B cell (primary cell): ENCODE results near the gene HNF1B.

Experiments used
- EZH2 ChIP-seq: IDR thresholded peaks from 2 replicates; pipeline ENCODE4 v1.6.1; 2012; ENCODE audit warnings: borderline replicate concordance, low read depth, mild to moderate bottlenecking, moderate library complexity, low read length; ENCODE audit not compliant: insufficient read depth, poor library complexity, severe bottlenecking
- TF ChIP-seq, protein P1 (sequence below): fragments of 200-600 bp; IDR thresholded peaks from one replicate; pipeline ENCODE4 v1.8.0; 2022; ENCODE audit warnings: antibody characterized with exemption, mild to moderate bottlenecking

DNA sequence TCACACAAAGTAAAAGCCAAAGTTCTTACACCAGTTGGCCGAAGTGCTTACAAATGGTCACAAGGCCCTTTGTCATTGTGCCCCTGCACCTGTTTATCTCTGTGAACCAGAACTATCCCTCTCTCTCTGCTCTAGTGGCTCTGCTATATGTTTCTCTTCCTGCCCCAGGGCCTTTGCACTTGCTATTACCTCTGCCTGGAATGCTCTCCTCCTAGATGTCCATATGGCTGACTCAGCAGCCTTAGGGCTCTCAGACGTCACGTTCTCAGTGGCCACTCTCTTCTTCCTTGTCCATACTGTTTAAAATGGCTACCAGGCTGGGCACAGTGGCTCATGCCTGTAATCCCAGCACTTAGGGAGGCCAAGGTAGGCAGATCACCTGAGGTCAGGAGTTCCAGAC is 62.9 kb downstream of the HNF1B start:
- TF ChIP-seq, protein P1, sequence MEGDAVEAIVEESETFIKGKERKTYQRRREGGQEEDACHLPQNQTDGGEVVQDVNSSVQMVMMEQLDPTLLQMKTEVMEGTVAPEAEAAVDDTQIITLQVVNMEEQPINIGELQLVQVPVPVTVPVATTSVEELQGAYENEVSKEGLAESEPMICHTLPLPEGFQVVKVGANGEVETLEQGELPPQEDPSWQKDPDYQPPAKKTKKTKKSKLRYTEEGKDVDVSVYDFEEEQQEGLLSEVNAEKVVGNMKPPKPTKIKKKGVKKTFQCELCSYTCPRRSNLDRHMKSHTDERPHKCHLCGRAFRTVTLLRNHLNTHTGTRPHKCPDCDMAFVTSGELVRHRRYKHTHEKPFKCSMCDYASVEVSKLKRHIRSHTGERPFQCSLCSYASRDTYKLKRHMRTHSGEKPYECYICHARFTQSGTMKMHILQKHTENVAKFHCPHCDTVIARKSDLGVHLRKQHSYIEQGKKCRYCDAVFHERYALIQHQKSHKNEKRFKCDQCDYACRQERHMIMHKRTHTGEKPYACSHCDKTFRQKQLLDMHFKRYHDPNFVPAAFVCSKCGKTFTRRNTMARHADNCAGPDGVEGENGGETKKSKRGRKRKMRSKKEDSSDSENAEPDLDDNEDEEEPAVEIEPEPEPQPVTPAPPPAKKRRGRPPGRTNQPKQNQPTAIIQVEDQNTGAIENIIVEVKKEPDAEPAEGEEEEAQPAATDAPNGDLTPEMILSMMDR = no peak
- TF ChIP-seq EZH2 = no peak
